HepG2 (cell line): ENCODE data around the gene AP4M1. TPM values are rescaled to one million over a fixed set of nuclear protein-coding genes. Genes with fewer than 3 reads are reported as not detected.

Source experiments
- MNT ChIP-seq: fragments of 450-650 bp; IDR thresholded peaks from 2 replicates; pipeline ENCODE4 v1.6.1; 2016
- POLR2A ChIP-seq, 2 experiments: IDR thresholded peaks; 2 replicates each; pipeline ENCODE4 v1.6.1; 2011; ENCODE audit warnings: low read depth in 2 of 2, low read length in 2 of 2, mild to moderate bottlenecking in 1 of 2, moderate library complexity in 1 of 2; ENCODE audit not compliant: insufficient read depth in 1 of 2
- ZGPAT ChIP-seq: IDR thresholded peaks from 2 replicates; pipeline ENCODE4 v1.6.1; 2016; ENCODE audit warnings: mild to moderate bottlenecking
- polyA plus RNA-seq, 8 experiments: library from polyadenylated mRNA; depleted of rRNA in 3 of 8; stranded (reverse) in 7 of 8; unstranded in 1 of 8; fragments of >200 nt; fragmentation: Illumina TruSeq in 4 of 8; extraction: Trizol in 4 of 8; gene quantifications; 2 replicates each; pipeline versions ENCODE4 v1.2.1 to v1.2.3, GENCODE V29; 2011 to 2016; ENCODE audit warnings: low read depth in 4 of 8, missing spikeins in 1 of 8, mixed read lengths in 1 of 8; ENCODE audit not compliant: insufficient read depth in 1 of 8
- total RNA-seq, 5 experiments: library from RNA; depleted of rRNA; stranded (reverse); fragments of >200 nt; fragmentation: Illumina TruSeq; extraction: Trizol; gene quantifications; 2 replicates each; pipeline ENCODE4 v1.2.3, GENCODE V29; 2016; ENCODE audit warnings: low read depth in 1 of 5
- TF ChIP-seq, protein P1 (sequence below): sonication (generic); formaldehyde crosslinking; IDR thresholded peaks from 2 replicates; pipeline ENCODE4 v1.4.0; 2020; ENCODE audit warnings: missing genetic modification reagents, borderline replicate concordance

The AP4M1 gene
- total and polyA plus RNA-seq, 2 of the 13 experiments (the other 11 are each of a cell fraction or from before 2014, with no cell fraction given): 6.3 to 9.7 TPM

DNA sequence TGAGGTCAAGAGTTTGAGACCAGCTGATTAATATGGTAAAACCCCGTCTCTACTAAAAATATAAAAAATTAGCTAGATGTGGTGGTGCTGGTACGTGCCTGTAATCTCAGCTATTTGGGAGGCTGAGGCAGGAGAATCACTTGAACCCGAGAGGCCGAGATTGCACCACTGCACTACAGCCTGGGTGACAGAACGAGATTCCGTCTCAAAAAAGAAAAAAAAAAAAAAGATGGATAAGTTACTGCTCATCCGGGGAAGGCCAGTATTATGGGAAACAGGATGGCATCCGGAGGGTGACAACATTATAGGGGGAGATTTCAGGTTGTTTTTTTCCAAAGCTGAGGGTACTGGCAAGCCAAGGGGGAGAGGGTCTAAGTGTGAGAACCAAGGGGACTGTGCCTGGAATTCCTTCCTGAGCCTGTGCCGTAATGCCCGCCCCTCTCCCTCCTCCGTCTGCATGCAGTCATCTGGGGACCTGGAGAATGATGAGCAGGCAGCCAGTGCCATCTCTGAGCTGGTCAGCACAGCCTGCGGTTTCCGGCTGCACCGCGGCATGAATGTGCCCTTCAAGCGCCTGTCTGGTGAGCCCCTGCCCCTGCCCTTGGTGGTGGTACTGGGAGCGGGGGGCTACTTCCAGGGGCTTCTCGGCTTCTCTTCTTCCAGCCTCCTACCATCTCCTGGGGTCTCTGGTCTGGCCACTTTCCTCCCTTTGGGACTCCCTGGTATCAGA, 51.7 kb downstream of the AP4M1 start (continued):
- TF ChIP-seq POLR2A (IDR thresholded peaks at IDR 0.05; ENCODE audit: insufficient read depth in 1 of 2, low read depth in 2 of 2, low read length in 2 of 2): peak in 1 of 2 experiments; percentile 38; a peak in 1 of 4 replicates
- TF ChIP-seq MNT: no peak
- no peak for TF ChIP-seq ZGPAT (CRISPR knock-in tag)
- TF ChIP-seq, protein P1, sequence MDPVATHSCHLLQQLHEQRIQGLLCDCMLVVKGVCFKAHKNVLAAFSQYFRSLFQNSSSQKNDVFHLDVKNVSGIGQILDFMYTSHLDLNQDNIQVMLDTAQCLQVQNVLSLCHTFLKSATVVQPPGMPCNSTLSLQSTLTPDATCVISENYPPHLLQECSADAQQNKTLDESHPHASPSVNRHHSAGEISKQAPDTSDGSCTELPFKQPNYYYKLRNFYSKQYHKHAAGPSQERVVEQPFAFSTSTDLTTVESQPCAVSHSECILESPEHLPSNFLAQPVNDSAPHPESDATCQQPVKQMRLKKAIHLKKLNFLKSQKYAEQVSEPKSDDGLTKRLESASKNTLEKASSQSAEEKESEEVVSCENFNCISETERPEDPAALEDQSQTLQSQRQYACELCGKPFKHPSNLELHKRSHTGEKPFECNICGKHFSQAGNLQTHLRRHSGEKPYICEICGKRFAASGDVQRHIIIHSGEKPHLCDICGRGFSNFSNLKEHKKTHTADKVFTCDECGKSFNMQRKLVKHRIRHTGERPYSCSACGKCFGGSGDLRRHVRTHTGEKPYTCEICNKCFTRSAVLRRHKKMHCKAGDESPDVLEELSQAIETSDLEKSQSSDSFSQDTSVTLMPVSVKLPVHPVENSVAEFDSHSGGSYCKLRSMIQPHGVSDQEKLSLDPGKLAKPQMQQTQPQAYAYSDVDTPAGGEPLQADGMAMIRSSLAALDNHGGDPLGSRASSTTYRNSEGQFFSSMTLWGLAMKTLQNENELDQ (CRISPR knock-in tag): no peak
